Mesenchymal stem cell (in vitro differentiated cells and primary cell): Measurements from ENCODE around the gene NUDT4B.
"Not testable (repeated sequence)": the region's sequence is repeated elsewhere in the genome, so short reads cannot be mapped to it uniquely, and the experiment has no call there.

Experiments
- DNase-seq: peaks from one replicate; pipeline ENCODE4 v3.0.0-alpha.2; 2013
- H2AFZ ChIP-seq: one replicate; pipeline ENCODE4 v1.6.1; 2013; ENCODE audit warnings: low read depth, mild to moderate bottlenecking, control low read depth, inconsistent platforms, low read length, moderate library complexity
- H2AK5ac ChIP-seq: 2 replicates; pipeline ENCODE4 v1.6.1; 2013; ENCODE audit warnings: low read length, moderate library complexity, mild to moderate bottlenecking, inconsistent platforms; ENCODE audit not compliant: severe bottlenecking
- H2BK120ac ChIP-seq: one replicate; pipeline ENCODE4 v1.6.1; 2013; ENCODE audit warnings: low read depth, mild to moderate bottlenecking, inconsistent platforms, low read length, moderate library complexity
- H2BK12ac ChIP-seq, 2 experiments: one replicate each; pipeline ENCODE4 v1.6.1; 2013; ENCODE audit warnings: inconsistent platforms in 2 of 2, low read length in 2 of 2, mild to moderate bottlenecking in 2 of 2, moderate library complexity in 2 of 2, control low read depth in 1 of 2
- H2BK15ac ChIP-seq: one replicate; pipeline ENCODE4 v1.6.1; 2013; ENCODE audit warnings: mild to moderate bottlenecking, low read depth, inconsistent platforms; ENCODE audit not compliant: poor library complexity, severe bottlenecking
- H2BK5ac ChIP-seq: 2 replicates; pipeline ENCODE4 v1.6.1; 2013; ENCODE audit warnings: low read depth, mild to moderate bottlenecking, low read length, control low read depth, inconsistent platforms; ENCODE audit not compliant: poor library complexity, severe bottlenecking
- H3K14ac ChIP-seq, 2 experiments: one replicate each; pipeline ENCODE4 v1.6.1; 2013; ENCODE audit warnings: inconsistent platforms in 2 of 2, low read length in 2 of 2, control low read depth in 1 of 2, mild to moderate bottlenecking in 1 of 2, moderate library complexity in 1 of 2
- H3K18ac ChIP-seq, 2 experiments: one replicate each; pipeline ENCODE4 v1.6.1; 2013; ENCODE audit warnings: inconsistent platforms in 2 of 2, low read length in 2 of 2, control low read depth in 1 of 2, low read depth in 1 of 2, mild to moderate bottlenecking in 1 of 2
- H3K23ac ChIP-seq, 2 experiments: one replicate each; pipeline ENCODE4 v1.6.1; 2013; ENCODE audit warnings: inconsistent platforms in 2 of 2, low read length in 2 of 2, mild to moderate bottlenecking in 2 of 2, moderate library complexity in 2 of 2, control low read depth in 1 of 2
- H3K27ac ChIP-seq: 2 replicates; pipeline ENCODE4 v1.5.1; 2013; ENCODE audit warnings: mild to moderate bottlenecking, moderate library complexity, low read length, control low read depth, inconsistent platforms; ENCODE audit not compliant: poor library complexity, severe bottlenecking
- H3K27me3 ChIP-seq, 2 experiments: 2 replicates each; pipeline versions ENCODE4 v1.6.1 to v1.7.0; 2013; ENCODE audit warnings: low read length in 2 of 2, mild to moderate bottlenecking in 2 of 2, moderate library complexity in 2 of 2, control low read depth in 1 of 2, inconsistent platforms in 1 of 2; ENCODE audit not compliant: control insufficient read depth in 1 of 2, insufficient read depth in 1 of 2
- H3K36me3 ChIP-seq, 2 experiments: 2 replicates each; pipeline versions ENCODE4 v1.6.1 to v1.7.0; 2013; ENCODE audit warnings: low read length in 2 of 2, control low read depth in 1 of 2, inconsistent platforms in 1 of 2, low read depth in 1 of 2, mild to moderate bottlenecking in 1 of 2; ENCODE audit not compliant: insufficient read depth in 2 of 2, control insufficient read depth in 1 of 2
- H3K4ac ChIP-seq, 2 experiments: one replicate each; pipeline ENCODE4 v1.6.1; 2013; ENCODE audit warnings: inconsistent platforms in 2 of 2, low read length in 2 of 2, mild to moderate bottlenecking in 2 of 2, moderate library complexity in 2 of 2, control low read depth in 1 of 2, low read depth in 1 of 2
- H3K4me1 ChIP-seq: 2 replicates; pipeline ENCODE4 v1.6.1; 2013; ENCODE audit warnings: low read depth, low read length, control low read depth; ENCODE audit not compliant: control insufficient read depth, insufficient read depth
- H3K4me2 ChIP-seq: 2 replicates; pipeline ENCODE4 v1.6.1; 2013; ENCODE audit warnings: low read length, mild to moderate bottlenecking, inconsistent platforms; ENCODE audit not compliant: poor library complexity, severe bottlenecking
- H3K4me3 ChIP-seq, 2 experiments: 2 replicates each; pipeline versions ENCODE4 v1.5.1 to v1.7.0; 2013; ENCODE audit warnings: low read length in 2 of 2, mild to moderate bottlenecking in 2 of 2, control low read depth in 1 of 2, low read depth in 1 of 2; ENCODE audit not compliant: insufficient read depth in 1 of 2
- H3K79me1 ChIP-seq: replicated peaks from 2 replicates; pipeline ENCODE4 v1.6.1; 2013; ENCODE audit warnings: mild to moderate bottlenecking, control low read depth, low read length, inconsistent platforms; ENCODE audit not compliant: poor library complexity, severe bottlenecking
- H3K9ac ChIP-seq: 2 replicates; pipeline ENCODE4 v1.7.0; 2013; ENCODE audit warnings: mild to moderate bottlenecking, low read length, moderate library complexity
- H3K9me3 ChIP-seq: 2 replicates; pipeline ENCODE4 v1.7.0; 2013; ENCODE audit warnings: mild to moderate bottlenecking, low read length; ENCODE audit not compliant: control insufficient read depth
- H4K8ac ChIP-seq: one replicate; pipeline ENCODE4 v1.6.1; 2013; ENCODE audit warnings: inconsistent platforms, mild to moderate bottlenecking, low read length, moderate library complexity
- H4K91ac ChIP-seq: one replicate; pipeline ENCODE4 v1.6.1; 2013; ENCODE audit warnings: mild to moderate bottlenecking, low read length, inconsistent platforms
- WGBS: methylation state at CpG from one replicate; pipeline ENCODE4 v1.1.7; 2013; ENCODE audit warnings: mixed read lengths; 5-methylcytosine and 5-hydroxymethylcytosine counted together

The NUDT4B gene

DNA sequence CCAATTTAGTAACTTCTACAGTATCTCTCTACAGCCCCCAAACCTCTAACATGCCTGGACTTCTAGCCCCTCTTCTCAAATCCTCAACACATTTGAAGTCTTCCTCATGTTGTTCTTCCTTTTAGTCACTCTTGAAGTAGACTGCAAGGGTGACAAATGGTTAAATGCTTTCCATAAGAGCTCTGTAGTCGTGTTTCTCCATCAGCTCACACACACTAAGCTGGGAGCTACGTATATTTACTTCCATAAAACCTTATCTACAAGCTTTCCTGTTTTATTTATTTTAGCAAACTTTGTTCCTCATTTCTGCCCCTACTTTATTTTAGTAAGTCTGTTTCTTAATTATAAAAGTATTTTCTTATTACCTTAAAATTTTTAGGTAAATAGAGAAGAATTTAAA is 19.0 kb upstream of the NUDT4B start:
- H2AK5ac ChIP-seq, H3K79me1 ChIP-seq, H3K4me1 ChIP-seq, H2BK120ac ChIP-seq, H3K36me3 ChIP-seq, H2BK5ac ChIP-seq, H4K8ac ChIP-seq, H3K27me3 ChIP-seq, H3K4ac ChIP-seq, H3K4me2 ChIP-seq, H2BK15ac ChIP-seq, H3K23ac ChIP-seq, H3K9ac ChIP-seq, H2AFZ ChIP-seq, H4K91ac ChIP-seq, H3K18ac ChIP-seq, H3K27ac ChIP-seq, DNase-seq, H2BK12ac ChIP-seq, H3K14ac ChIP-seq, H3K4me3 ChIP-seq, H3K9me3 ChIP-seq: not testable (repeated sequence)
- WGBS, result no CpG with 5 or more reads among the region's 2 CpGs

GRCh38 chr1:148732277-148732676 is 16.3 kb upstream of the NUDT4B start:
- H3K27ac ChIP-seq, H3K14ac ChIP-seq, H2AFZ ChIP-seq, H2BK12ac ChIP-seq, DNase-seq, H4K8ac ChIP-seq, H3K23ac ChIP-seq, H3K4me2 ChIP-seq, H2BK120ac ChIP-seq, H3K9me3 ChIP-seq, H2BK5ac ChIP-seq, H3K4me3 ChIP-seq, H3K27me3 ChIP-seq, H4K91ac ChIP-seq, H3K36me3 ChIP-seq, H3K18ac ChIP-seq, H2BK15ac ChIP-seq, H3K9ac ChIP-seq, H3K4me1 ChIP-seq, H3K79me1 ChIP-seq, H2AK5ac ChIP-seq, H3K4ac ChIP-seq: not testable (repeated sequence)
- WGBS, result no CpG with 5 or more reads among the region's 4 CpGs

DNA sequence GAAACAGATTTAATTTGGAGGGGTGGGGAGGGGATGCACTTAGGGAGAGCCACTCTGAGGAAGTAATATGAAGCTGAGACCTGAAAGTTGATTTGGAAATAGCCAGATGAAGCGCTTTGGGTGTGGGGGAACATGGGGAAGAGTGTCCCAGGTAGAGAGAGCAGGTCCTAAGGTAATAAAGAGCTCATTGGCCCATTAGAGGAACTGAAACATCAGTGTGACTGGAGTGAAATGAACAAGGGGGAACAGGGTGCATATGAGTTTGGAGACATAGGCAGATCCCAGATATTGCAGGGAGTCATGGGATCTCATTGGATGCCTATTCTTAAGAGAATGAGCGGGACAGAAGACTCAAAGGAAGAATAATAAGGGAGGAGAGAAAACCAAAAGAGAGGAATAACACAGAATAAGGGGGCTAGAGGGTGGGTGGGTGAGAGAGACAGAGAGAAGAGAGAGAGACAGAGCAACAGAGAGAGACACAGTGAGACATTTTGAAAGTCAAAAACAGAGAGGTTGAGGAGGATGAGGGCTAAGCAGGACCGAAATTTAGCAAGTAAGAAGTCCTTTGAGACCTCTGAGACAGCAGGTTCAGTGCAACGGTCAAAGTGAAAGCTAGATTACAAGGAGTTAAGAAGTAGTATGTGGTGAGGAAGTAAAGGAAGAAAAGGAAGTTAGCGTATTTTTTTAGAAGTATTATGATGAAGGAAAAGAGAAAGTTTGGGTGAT is 14.8 kb upstream of the NUDT4B start:
- H4K8ac ChIP-seq, H2BK12ac ChIP-seq, DNase-seq, H3K4ac ChIP-seq, H3K4me1 ChIP-seq, H4K91ac ChIP-seq, H3K9ac ChIP-seq, H3K27ac ChIP-seq, H3K4me2 ChIP-seq, H3K36me3 ChIP-seq, H3K79me1 ChIP-seq, H3K4me3 ChIP-seq, H3K27me3 ChIP-seq, H3K23ac ChIP-seq, H3K18ac ChIP-seq, H2BK15ac ChIP-seq, H2AFZ ChIP-seq, H2BK5ac ChIP-seq, H3K9me3 ChIP-seq, H2BK120ac ChIP-seq, H3K14ac ChIP-seq, H2AK5ac ChIP-seq: not testable (repeated sequence)
- WGBS, result no CpG with 5 or more reads among the region's 5 CpGs

DNA sequence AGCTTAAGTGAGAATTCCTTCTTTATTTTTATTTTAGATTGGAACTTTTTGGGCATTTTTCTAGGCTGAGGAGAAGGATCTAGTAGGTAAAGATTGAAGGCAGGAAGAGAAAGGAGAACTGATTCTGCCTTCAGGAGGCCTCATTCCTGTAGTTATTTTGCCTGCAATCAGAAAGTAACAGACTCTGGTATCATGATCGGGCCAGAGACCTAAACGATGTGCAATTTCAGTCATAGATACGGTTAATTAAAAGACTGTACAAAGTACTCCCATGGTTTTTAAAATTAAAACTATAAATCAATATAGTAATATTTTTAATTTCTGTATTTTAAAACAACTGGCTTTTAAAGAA is 14.3 kb upstream of the NUDT4B start:
- H3K9ac ChIP-seq, H3K36me3 ChIP-seq, H3K4ac ChIP-seq, H2AFZ ChIP-seq, H3K4me1 ChIP-seq, H3K79me1 ChIP-seq, H2AK5ac ChIP-seq, H3K18ac ChIP-seq, DNase-seq, H3K27me3 ChIP-seq, H4K91ac ChIP-seq, H2BK120ac ChIP-seq, H3K14ac ChIP-seq, H3K27ac ChIP-seq, H2BK5ac ChIP-seq, H3K4me2 ChIP-seq, H2BK15ac ChIP-seq, H2BK12ac ChIP-seq, H3K4me3 ChIP-seq, H3K9me3 ChIP-seq, H4K8ac ChIP-seq, H3K23ac ChIP-seq: not testable (repeated sequence)
- no CpG with 5 or more reads among the region's 3 CpGs for whole genome bisulfite sequencing
